Measurements from ENCODE around the gene BICRA.

The BICRA gene

DNA sequence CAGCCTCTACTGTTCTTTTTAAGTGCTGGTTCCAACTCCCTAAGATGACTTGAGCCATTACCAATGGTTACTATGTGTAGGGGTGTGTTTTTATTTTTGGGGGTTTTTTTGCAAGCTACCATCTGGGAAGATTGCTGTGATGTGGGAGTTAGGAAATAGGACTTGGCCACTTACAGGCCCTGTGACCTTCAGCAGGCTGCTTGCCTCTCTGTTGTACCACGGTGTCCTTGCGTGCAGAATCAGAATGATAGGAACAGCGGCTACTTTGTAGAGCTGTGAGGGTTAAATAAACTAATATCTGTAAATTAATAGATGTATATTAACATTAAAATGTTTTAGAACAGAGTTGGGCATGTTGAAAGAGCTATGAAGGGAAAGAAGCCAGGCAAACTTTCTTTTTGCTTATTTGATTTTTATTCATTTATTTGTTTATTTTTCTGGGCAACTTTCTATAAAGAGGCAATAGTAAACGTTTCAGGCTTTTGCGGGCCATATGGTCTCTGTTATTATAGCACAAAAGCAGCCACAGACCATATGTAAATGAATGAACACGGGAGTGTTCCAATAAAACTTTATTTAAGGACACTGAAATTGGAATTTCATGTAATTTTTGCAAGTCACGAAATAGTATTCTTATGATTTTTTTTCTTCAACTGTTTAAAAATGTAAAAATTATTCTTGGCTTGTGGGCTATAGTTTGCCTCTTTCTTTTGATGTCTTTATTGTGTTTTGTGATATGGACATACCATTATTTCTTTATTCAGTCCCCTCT, 77.9 kb downstream of the BICRA start:
- Histone ChIP-seq H3K27me3 (replicated peaks; ENCODE audit: control insufficient read depth, insufficient read depth, low read length) (no peaks in the 10 kb centered on the region), H3K36me3 (ENCODE audit: control insufficient read depth, insufficient read depth, low read length) (no peaks in the 10 kb centered on the region; the same call in none of the 2 replicates), H3K4me3 (replicated peaks; ENCODE audit: low read depth, low read length) (no peak overlapping the region)
- DNase-seq (ENCODE audit: extremely low read depth, insufficient read length): no peak
- no peak for TF ChIP-seq CTCF (IDR thresholded peaks at IDR 0.05; ENCODE audit: insufficient read depth, low read length, poor library complexity, severe bottlenecking)

- H3K4me3 ChIP-seq (replicated peaks; ENCODE audit: low read depth, low read length): no peak overlapping the region
- H3K27me3 ChIP-seq (replicated peaks; ENCODE audit: control insufficient read depth, insufficient read depth, low read length): no peaks in the 10 kb centered on the region
- no peak for TF ChIP-seq CTCF (IDR thresholded peaks at IDR 0.05; ENCODE audit: insufficient read depth, low read length, poor library complexity, severe bottlenecking)
- no peaks in the 10 kb centered on the region; the same call in none of the 2 replicates for H3K36me3 ChIP-seq (ENCODE audit: control insufficient read depth, insufficient read depth, low read length)
- DNase-seq (ENCODE audit: extremely low read depth, insufficient read length): no peak
Measured at GRCh38 chr19:47687906-47688305, 79.0 kb downstream of the BICRA start.

DNA sequence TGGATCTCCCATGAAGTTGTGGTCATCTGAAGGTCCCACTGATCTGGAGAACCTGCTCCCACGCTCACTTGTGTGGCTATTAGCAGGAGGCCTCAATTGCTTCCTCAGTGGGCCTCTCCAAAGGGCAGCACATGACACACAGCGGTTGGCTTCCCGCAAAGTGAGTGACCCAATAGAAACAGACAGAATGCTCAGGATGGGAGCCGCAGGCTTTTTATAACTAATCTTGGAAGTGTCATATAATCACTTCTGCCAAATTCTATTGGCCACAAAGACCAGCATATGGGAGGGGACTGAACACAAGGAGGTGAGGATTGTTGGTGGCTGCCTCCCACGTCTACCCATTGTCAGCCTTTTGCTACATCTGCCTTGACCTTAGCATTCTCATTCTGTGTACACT, 82.2 kb downstream of the BICRA start:
- H3K27me3 ChIP-seq (replicated peaks; ENCODE audit: control insufficient read depth, insufficient read depth, low read length): no peaks in the 10 kb centered on the region
- DNase-seq (ENCODE audit: extremely low read depth, insufficient read length): no peak
- peaks cover 4% of the 10 kb centered on the region for H3K36me3 ChIP-seq (ENCODE audit: control insufficient read depth, insufficient read depth, low read length)
- no peak for TF ChIP-seq CTCF (IDR thresholded peaks at IDR 0.05; ENCODE audit: insufficient read depth, low read length, poor library complexity, severe bottlenecking)
- no peak overlapping the region for H3K4me3 ChIP-seq (replicated peaks; ENCODE audit: low read depth, low read length)

- Histone ChIP-seq H3K4me3 (replicated peaks; ENCODE audit: low read depth, low read length) (no peak overlapping the region), H3K27me3 (replicated peaks; ENCODE audit: control insufficient read depth, insufficient read depth, low read length) (no peaks in the 10 kb centered on the region), H3K36me3 (ENCODE audit: control insufficient read depth, insufficient read depth, low read length) (peaks cover 4% of the 10 kb centered on the region)
- no peak for TF ChIP-seq CTCF (IDR thresholded peaks at IDR 0.05; ENCODE audit: insufficient read depth, low read length, poor library complexity, severe bottlenecking)
- no peak for DNase-seq (ENCODE audit: extremely low read depth, insufficient read length)
Measured at GRCh38 chr19:47691782-47692181, 82.8 kb downstream of the BICRA start.

DNA sequence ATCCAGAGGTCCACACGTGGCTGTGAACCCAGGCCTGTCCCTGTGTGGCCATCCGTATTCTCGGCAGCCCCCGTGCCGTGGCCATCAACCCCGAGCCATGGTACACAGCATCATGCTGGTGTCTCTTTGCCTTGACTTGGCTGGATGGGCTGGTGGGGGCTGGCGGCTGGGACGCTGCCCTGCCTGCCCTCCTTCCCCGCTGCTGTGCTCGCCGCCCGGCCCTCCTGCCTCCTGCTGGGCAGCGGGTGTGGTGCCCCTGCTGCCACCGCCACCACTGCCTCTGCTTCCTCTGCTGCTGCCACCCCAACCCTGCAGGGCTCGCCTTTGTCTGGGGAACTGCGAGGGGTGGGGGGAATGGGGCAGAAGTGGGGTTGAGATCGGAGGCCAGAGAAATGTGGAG, 84.6 kb downstream of the BICRA start:
- no peaks in the 10 kb centered on the region for H3K27me3 ChIP-seq (replicated peaks; ENCODE audit: control insufficient read depth, insufficient read depth, low read length)
- TF ChIP-seq CTCF (IDR thresholded peaks at IDR 0.05; ENCODE audit: insufficient read depth, low read length, poor library complexity, severe bottlenecking): no peak
- no peak overlapping the region for H3K4me3 ChIP-seq (replicated peaks; ENCODE audit: low read depth, low read length)
- peaks cover 4% of the 10 kb centered on the region for H3K36me3 ChIP-seq (ENCODE audit: control insufficient read depth, insufficient read depth, low read length)
- DNase-seq (ENCODE audit: extremely low read depth, insufficient read length): no peak
